Colonic mucosa (tissue), 4 donors: Measurements from ENCODE around the gene CAMTA1. TPM values are rescaled to one million over a fixed set of nuclear protein-coding genes. Genes with fewer than 3 reads are reported as not detected.

Source experiments
- DNase-seq: peaks from one replicate; pipeline ENCODE4 v3.0.0-alpha.2; 2020
- H3K27ac ChIP-seq: fragments of 200-600 bp; one replicate; pipeline ENCODE4 v1.8.0; 2021
- H3K27me3 ChIP-seq: fragments of 200-600 bp; one replicate; pipeline ENCODE4 v1.8.0; 2021
- H3K36me3 ChIP-seq: fragments of 200-600 bp; one replicate; pipeline ENCODE4 v1.8.0; 2021
- H3K4me1 ChIP-seq: fragments of 200-600 bp; one replicate; pipeline ENCODE4 v1.8.0; 2021; ENCODE audit warnings: mild to moderate bottlenecking
- H3K4me3 ChIP-seq: fragments of 200-600 bp; one replicate; pipeline ENCODE4 v1.8.0; 2021
- H3K9ac ChIP-seq, 2 donors: one replicate each; pipeline ENCODE4 v1.7.0; 2013; ENCODE audit warnings: control low read depth in 2 of 2, low read depth in 2 of 2, low read length in 2 of 2
- H3K9me3 ChIP-seq: fragments of 200-600 bp; one replicate; pipeline ENCODE4 v1.8.0; 2021
- CTCF ChIP-seq: fragments of 200-600 bp; IDR thresholded peaks from one replicate; pipeline ENCODE4 v1.8.0; 2022; ENCODE audit warnings: antibody characterized with exemption, mild to moderate bottlenecking
- intact Hi-C: fragments of 100-400 bp; cut with DNase I; formaldehyde crosslinking; loops from one replicate; pipeline ENCODE4 v1.14.1; 2022
- total RNA-seq, 2 donors: library from RNA; stranded (reverse); fragmentation: NEBNext Ultra II Directional in 1 of 2; extraction: Animal tissue kit (Norgen Biotek cat#: 25700) in 1 of 2; gene quantifications; one replicate each; pipeline ENCODE4 v1.2.1, GENCODE V29; 2021
- donor health status: healthy.
- donor health status: DM: no; HTN: no; CAD: no.
- donor health status: DM: no; HTN: no; CAD: no.

Gene CAMTA1
- total RNA-seq, 2 donors from 2014 or later = 76.8 to 92.8 TPM

- H3K4me1 ChIP-seq = no peaks in the 10 kb centered on the region
Observed at GRCh38 chr1:6775261-6776043, 9.8 kb upstream of the CAMTA1 start.

GRCh38 chr1:6776389-6776788, 8.9 kb upstream of the CAMTA1 start:
- no peak for DNase-seq
- Histone ChIP-seq H3K4me3 (no peak overlapping the region), H3K36me3 (no peaks in the 10 kb centered on the region), H3K4me1 (no peaks in the 10 kb centered on the region), H3K27ac (no peak overlapping the region), H3K9ac (no peak overlapping the region), H3K27me3 (no peaks in the 10 kb centered on the region), H3K9me3 (no peaks in the 10 kb centered on the region)
- intact Hi-C loops = no loop called here
- TF ChIP-seq CTCF = no peak

More at GRCh38 chr1:6775261-6776043, 9.8 kb upstream of the CAMTA1 start:
- Histone ChIP-seq H3K4me3 (no peak overlapping the region), H3K36me3 (no peaks in the 10 kb centered on the region), H3K9ac (no peak overlapping the region), H3K27ac (no peak overlapping the region), H3K9me3 (no peaks in the 10 kb centered on the region), H3K27me3 (no peaks in the 10 kb centered on the region)
- TF ChIP-seq CTCF = no peak
- no peak for DNase-seq
- intact Hi-C loops = no loop called here

GRCh38 chr1:6776895-6777294, 8.4 kb upstream of the CAMTA1 start:
- Histone ChIP-seq H3K36me3 (no peaks in the 10 kb centered on the region), H3K9ac (no peak overlapping the region), H3K27ac (no peak overlapping the region), H3K27me3 (no peaks in the 10 kb centered on the region), H3K4me3 (no peak overlapping the region), H3K4me1 (no peaks in the 10 kb centered on the region), H3K9me3 (no peaks in the 10 kb centered on the region)
- TF ChIP-seq CTCF = no peak
- DNase-seq = peak; percentile 35
- intact Hi-C loops = no loop called here

- no peak for TF ChIP-seq CTCF
- H3K4me3 ChIP-seq = no peak overlapping the region
- intact Hi-C loops = no loop called here
Observed at GRCh38 chr1:6777813-6778212, 7.4 kb upstream of the CAMTA1 start.

GRCh38 chr1:6779089-6779805, 6.0 kb upstream of the CAMTA1 start:
- H3K4me3 ChIP-seq = no peak overlapping the region
- H3K4me1 ChIP-seq = no peaks in the 10 kb centered on the region
- no peak for DNase-seq
- TF ChIP-seq CTCF = no peak
- no peaks in the 10 kb centered on the region for H3K27me3 ChIP-seq
- H3K9me3 ChIP-seq = no peaks in the 10 kb centered on the region
- H3K9ac ChIP-seq = no peak overlapping the region
- H3K36me3 ChIP-seq = no peaks in the 10 kb centered on the region
- no peak overlapping the region for H3K27ac ChIP-seq
- intact Hi-C loops = no loop called here

More at GRCh38 chr1:6777813-6778212, 7.4 kb upstream of the CAMTA1 start:
- H3K9me3 ChIP-seq = no peaks in the 10 kb centered on the region
- DNase-seq = no peak
- no peak overlapping the region for H3K27ac ChIP-seq
- no peaks in the 10 kb centered on the region for H3K4me1 ChIP-seq
- H3K36me3 ChIP-seq = no peaks in the 10 kb centered on the region
- no peak overlapping the region for H3K9ac ChIP-seq
- H3K27me3 ChIP-seq = no peaks in the 10 kb centered on the region
